GM20431 (cell line): ENCODE results near the gene RMDN2.
"Not testable (repeated sequence)": the region's sequence is repeated elsewhere in the genome, so short reads cannot be mapped to it uniquely, and the experiment has no call there.

Experiments used
- in situ Hi-C: fragments of 300-500 bp; cut with MseI, MboI; formaldehyde crosslinking; loops from one replicate; pipeline ENCODE4 v1.15.0; 2020; ENCODE audit warnings: low sequenced_read_pairs; ENCODE audit not compliant: unreplicated experiment

RMDN2 gene

DNA sequence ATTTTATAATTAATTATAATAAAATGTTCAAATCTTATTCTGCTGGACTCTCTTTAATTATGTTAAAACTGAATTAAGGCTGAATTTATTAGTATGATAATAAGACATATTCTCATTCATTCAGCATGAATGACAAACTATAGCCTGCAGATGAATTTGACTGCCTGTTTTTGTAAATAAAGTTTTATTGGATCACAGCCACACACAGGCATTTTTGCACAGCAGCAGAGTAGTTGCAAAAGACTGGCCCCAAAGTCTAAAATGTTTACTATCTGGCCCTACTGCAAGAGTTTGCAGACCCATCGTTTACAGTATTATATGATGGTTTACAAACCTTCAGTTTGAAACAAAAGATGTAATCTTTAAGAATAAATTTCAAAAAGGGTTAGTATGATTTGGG lies 58.6 kb downstream of the RMDN2 start:
- in situ Hi-C loops: loop anchor here (10.0 to 25.0 kb wide), 2 partner anchors 291 to 529 kb away; no protein-coding TSS in a partner anchor

DNA sequence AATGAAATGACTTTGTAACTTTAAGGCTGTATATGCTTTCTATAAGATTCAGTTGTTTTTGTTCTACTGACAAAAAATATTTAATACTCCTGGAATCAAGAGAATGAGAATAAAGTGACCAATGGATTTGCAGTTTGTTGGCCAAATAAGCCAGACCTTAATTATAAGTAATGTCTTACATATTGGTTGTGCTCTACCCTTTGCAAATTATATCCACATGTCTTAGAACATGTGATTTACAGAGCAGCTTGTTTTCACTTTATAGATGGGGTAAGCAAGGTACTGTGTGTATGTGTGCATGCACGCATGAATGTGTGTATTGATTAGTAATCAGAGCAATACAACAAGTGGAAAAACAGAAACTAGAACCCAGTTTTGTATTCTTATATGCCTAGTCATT lies 59.1 kb downstream of the RMDN2 start:
- in situ Hi-C loops: loop anchor here (10.0 to 25.0 kb wide), 2 partner anchors 291 to 528 kb away; no protein-coding TSS in a partner anchor

DNA sequence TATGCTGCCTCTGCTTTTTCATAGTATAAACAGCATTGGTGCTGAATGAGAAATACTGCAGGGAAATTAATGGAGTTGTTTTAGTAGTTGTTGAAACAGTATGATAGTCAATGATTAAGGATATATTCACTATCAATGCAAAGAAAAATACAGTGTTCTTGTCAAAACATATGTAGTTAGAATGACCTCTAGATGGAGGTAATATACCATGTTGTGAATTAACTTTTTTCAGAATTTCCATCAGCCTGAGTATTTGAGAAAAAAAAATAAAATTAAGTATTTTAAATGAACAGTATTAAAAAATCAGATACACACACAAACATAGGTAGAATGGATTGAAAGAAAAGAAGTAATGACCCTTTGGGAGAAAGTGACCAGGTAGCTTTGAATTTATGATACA lies 59.5 kb downstream of the RMDN2 start:
- in situ Hi-C loops: loop anchor here (10.0 to 25.0 kb wide), 2 partner anchors 290 to 528 kb away; no protein-coding TSS in a partner anchor

DNA sequence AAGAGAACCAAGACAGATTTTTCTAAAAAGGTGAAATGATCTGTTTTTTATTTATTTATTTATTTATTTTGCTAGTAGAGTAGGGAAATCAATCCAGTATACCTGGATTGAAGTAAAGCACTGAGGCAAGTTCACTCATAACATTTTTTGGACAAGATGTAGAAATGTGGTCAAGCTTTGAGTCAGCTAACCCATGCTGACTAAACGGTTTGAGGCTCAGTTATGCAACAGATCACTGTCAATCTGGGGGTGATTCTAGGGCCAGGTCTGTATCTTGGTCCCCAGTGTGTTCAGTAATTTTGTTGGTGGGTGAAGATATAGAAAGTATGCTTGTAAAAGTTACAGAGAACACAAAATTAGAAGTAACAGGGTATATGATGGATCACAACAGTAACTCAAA lies 60.2 kb downstream of the RMDN2 start:
- in situ Hi-C loops: loop anchor here (10.0 to 25.0 kb wide), 2 partner anchors 289 to 527 kb away; no protein-coding TSS in a partner anchor

DNA sequence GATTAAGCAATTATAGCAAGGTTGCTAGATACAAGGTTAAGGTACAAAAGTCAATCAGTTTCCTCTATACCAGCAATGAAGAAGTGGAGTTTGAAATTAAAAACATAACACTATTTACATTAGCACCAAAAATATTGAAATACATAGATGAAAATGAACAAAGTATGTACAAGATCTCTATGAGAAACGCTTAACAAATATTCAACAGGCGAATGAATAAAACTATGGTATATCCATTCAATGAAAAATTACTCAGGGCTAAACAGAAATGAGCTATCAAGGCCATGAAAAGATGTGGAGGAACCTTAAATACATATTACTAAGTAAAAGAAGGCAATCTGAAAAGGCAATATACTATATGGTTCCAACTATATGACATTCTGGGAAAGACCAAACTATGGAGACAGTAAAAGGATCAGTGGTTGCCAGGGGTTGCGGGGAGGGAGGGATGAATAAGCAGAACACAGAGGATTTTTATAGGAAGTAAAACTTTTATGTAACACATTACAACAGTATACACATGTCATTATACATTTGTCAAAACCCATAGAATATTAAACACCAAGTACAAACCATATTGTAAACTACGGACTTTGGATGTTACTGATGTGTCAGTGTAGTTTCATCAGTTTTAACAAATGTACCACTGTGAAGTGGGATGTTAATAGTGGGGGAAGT lies 62.1 kb downstream of the RMDN2 start:
- in situ Hi-C loops: loop anchor here (10.0 to 25.0 kb wide), 2 partner anchors 288 to 525 kb away; no protein-coding TSS in a partner anchor

DNA sequence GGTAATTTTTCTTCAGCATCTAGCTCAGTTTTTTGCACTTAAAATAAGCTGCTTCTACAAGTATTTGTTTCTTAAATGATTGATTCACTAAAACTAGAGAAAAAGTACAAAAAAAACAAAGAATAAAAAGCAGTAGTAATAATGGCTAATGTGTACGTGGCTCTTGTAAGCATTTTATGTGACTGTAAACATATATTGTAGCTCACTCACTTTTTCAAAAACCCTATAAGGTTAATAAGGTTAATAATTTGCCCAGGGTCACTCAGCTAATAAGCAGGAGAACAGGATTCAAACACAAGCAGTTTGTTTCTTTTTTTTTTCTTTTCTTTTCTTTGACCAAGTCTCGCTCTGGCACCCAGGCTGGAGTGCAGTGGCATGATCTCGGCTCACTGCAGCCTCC lies 67.5 kb downstream of the RMDN2 start:
- in situ Hi-C loops: loop anchor here (25.0 kb wide), 1 partner anchor 520 kb away; no protein-coding TSS in a partner anchor

DNA sequence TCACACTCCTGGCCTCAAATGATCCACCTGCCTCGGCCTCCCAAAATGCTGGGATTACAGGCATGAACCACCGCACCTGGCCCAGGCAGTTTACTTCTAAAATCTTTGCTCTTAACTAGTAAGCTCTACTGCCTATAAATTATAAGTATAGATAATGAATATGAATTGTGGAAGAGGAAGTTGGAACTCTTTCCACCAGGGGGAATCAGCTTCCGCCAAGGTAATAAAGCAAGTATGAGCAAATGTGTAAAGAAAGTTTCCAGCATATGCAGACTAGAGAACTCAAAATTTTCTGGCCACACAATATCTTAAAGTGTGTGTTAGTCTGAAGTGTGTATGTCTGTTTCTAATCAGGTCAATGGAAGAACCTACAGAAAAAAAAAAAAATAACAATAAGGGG lies 68.1 kb downstream of the RMDN2 start:
- in situ Hi-C loops: loop anchor here (25.0 kb wide), 1 partner anchor 519 kb away; no protein-coding TSS in a partner anchor

DNA sequence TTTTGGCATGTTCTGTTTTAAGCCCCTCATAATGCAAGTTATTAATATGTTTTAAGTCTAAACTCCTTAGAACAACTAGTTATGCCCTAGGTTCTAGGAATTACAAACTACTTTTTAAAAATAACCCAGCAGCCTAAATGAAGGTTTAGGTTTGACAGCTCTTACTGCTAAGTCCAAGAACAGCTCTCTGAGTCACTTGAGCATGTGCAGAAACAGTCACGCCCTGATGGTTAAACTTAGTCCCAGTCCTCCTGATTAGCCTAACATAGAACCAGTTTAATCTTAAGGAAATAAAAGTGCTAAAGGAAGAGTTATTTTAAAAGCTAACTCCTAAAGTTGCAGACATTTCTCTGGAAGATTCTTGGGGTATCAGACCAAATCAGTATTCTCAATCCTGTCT lies 72.5 kb downstream of the RMDN2 start:
- in situ Hi-C loops: loop anchor here (25.0 kb wide), 1 partner anchor 515 kb away; no protein-coding TSS in a partner anchor

DNA sequence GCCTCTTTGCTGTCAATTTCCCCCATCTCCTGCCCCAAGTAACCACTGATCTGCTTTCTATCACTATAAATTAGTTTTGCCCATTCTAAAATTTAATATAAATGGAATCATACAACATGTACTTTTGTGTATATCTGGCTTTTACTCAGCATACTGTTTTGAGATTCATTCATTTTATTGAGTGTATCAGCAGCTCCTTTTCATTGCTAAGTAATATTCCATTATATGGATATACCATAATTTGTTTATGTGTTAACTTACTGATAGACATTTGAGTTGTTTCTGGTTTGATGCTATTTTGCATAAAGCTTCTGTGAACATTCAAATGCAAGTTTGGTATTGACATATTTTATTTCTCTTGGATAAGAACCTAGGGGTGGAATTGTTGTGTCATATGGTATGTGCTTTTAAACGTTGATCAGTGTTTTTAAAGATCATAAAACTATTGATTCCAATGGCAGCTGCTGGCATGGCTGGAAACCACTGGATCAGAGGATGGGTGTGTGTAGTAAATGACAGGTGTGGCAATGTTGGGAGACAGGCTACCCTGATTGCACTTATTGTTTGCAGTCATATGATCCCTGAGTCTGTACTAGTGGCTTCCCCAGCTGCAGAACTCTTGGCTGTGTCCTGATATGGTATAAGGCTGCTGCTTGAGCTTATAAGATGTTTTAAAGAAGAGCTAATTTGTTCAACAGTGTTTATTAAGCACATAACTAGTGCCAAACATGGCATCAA lies 75.6 kb downstream of the RMDN2 start:
- in situ Hi-C loops: no loop called here

DNA sequence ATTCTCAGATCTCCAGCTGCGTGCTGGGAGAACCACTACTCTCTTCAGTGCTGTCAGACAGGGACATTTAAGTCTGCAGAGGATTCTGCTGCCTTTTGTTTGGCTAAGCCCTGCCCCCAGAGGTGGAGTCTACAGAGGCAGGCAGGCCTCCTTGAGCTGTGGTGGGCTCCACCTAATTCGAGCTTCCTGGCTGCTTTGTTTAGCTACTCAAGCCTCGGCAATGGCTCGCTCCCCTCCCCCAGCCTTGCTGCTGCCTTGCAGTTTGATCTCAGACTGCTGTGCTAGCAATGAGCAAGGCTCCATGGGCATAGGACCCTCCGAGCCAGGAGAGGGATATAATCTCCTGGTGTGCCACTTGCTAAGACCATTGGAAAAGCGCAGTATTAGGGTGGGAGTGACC lies 85.1 kb downstream of the RMDN2 start:
- in situ Hi-C loops: not testable (repeated sequence)

DNA sequence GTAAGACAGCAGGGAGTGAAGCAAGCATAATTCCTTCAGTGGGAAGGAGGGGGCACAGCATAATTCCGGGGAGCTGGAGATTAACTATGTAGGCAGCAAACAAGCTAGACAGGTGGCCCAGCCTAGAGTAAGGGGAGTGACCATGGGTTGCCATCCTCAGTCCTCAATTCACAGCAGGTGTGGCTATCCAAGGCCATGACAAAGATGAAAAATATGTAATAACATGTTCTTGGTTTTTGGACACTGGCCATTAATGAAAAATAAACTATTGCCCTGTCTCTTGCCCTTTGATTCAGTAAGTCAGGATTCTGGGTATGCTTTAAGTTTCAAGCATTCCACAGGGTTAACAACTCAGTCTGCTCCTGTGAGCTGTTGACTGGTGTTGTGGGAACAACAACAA lies 85.9 kb downstream of the RMDN2 start:
- in situ Hi-C loops: no loop called here

DNA sequence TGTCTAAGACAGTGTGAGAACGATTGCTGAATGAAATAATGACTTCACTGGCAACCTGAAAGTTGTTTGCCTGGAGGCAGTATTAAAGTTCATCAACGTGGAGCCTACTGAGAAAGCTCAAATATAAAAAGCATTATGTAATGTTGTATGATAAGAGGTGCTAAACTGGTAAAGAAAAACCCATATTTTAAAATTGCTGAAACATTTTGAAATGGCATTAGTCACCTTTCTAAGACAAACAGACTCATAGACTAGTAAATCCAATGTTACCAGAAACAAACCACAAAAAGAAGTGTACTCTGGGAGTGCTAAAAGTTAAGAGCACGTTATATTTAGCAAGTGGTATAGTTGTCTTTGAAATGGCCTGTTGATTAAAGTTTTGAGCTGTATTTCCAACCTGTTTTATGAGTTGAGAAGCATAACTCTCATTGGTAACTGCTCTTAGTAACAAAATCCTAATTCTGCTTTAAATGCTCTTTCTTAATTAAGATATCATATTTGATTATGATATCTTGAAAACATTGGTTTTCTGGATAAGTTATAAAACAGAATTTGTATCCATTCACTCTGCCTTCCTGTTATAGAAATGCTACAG lies 88.2 kb downstream of the RMDN2 start:
- in situ Hi-C loops: no loop called here

DNA sequence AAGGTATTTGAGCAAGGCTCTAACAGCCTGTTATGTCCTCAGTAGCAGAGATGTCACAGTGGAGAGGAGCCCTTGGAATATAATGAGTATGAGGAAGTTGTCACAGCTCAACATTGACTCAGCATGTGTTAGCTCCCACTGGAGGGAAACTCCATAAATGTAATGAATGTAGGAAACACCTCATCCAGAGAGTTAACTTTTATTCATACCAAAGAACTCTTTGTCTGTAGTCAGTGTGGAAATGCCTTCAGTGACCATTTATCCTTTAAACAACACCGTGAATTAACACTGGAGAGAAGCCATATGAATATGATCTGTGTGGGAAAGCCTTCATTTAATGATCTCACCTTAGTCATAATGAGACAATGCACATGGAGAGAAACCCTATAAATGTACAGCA lies 91.1 kb downstream of the RMDN2 start:
- in situ Hi-C loops: no loop called here

DNA sequence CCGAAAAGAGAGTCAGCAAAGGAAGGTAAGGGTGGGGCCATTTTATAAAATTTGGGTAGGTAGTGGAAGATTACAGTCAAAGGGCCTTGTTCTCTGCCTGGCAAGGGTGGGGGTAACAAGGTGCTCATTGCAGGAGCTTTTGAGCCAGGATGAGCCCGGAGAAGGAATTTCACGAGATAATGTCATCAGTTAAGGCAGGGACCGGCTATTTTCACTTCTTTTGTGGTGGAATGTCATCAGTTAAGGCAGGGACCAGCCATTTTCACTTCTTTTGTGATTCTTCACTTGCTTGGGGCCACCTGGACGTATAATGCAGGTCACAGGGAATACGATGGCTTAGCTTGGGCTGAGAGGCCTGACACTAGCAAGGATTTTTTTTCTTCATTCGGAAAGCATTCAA lies 92.7 kb downstream of the RMDN2 start:
- in situ Hi-C loops: no loop called here

DNA sequence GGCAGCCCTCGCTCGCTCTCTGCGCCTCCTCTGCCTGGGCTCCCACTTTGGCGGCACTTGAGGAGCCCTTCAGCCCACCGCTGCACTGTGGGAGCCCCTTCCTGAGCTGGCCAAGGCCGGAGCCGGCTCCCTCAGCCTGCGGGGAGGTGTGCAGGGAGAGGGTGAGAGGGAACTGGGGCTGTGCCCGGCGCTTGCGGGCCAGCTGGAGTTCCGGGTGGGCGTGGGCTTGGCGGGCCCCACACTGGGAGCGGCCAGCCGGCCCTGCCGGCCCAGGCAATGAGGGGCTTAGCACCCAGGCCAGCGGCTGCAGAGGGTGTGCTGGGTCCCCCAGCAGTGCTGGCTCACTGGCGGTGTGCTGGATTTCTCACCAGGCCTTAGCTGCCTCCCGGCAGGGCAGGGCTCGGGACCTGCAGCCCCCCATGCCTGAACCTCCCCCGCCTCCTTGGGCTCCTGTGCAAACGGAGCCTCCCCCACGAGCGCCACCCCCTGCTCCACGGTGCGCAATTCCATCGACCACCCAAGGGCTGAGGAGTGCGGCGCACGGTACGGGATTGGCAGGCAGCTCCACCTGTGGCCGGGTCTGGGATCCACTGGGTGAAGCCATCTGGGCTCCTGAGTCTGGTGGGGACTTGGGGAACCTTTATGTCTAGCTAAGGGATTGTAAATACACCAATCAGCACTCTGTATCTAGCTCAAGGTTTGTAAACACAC lies 95.4 kb downstream of the RMDN2 start:
- in situ Hi-C loops: not testable (repeated sequence)

DNA sequence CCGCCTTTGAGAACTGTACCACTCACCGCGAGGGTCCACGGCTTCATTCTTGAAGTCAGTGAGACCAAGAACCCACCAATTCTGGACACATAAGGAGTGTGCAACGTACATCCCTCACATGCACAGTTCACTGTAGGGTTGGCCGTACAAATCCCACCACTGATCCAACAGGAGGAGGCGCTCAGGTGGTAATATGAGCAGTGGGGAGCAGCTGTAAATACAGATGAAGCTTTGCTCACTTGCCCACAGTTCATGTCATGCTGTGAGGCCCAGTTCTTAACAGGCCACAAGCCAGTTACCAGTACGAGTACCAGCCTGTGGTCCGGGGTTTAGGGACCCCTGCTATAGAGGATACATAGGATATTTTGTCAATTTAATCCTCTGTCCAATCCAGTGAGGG lies 96.5 kb downstream of the RMDN2 start:
- in situ Hi-C loops: no loop called here

DNA sequence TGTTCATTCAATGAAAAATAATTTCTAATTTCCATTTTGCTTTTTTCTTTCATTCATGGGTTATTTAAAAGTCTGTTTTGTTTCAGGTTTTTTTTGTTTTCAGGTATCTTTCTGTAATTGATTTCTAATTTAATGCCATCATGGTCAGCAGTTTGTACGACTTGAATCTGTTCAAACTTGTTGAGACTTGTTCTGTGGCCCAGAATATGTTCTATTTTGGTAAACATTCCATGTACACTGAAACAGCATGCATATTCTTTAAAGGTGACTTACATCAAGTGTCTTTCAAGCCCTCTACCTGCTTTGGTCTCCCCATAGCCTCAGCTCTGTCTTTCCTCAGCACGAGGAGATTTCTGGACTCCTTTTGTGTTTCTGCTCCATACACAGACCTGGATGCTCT lies 101.8 kb downstream of the RMDN2 start:
- in situ Hi-C loops: no loop called here

DNA sequence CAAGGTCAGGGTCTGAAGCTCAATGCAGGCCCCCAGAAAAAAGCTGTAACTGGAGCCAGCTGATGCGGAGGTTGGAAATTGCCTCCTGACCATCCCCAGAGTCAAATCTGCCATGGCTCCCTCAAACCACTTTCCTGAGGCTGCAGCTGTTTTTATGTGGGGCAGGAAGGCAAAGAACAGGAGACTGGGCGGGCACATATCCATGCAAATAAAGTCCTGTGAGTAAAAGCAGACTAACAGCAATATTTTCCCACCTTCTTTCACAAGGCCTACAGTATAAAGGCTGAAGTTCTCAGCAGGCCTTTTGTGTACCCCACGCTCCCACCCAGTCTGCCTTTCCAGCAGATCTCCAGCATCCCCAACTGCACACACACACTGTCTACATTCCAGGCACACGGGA lies 103.7 kb downstream of the RMDN2 start:
- in situ Hi-C loops: no loop called here

DNA sequence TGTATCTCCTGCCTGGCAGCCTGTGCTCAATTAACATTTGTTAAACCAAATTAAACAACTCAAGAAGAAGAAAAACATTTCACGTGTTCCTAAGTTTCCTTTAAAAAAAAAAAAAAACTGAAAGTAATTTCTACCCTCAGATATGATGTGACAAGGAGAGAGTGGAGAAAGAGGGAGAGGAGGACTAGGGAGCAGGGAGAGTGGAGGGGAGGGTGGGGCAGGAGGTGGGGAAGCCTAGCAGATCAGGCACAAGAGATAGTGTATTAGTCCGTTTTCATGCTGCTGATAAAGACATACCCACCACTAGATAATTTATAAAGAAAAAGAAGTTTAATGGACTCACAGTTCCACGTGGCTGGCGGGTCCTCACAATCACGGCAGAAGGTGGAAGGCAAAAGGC lies 104.4 kb downstream of the RMDN2 start:
- in situ Hi-C loops: no loop called here

DNA sequence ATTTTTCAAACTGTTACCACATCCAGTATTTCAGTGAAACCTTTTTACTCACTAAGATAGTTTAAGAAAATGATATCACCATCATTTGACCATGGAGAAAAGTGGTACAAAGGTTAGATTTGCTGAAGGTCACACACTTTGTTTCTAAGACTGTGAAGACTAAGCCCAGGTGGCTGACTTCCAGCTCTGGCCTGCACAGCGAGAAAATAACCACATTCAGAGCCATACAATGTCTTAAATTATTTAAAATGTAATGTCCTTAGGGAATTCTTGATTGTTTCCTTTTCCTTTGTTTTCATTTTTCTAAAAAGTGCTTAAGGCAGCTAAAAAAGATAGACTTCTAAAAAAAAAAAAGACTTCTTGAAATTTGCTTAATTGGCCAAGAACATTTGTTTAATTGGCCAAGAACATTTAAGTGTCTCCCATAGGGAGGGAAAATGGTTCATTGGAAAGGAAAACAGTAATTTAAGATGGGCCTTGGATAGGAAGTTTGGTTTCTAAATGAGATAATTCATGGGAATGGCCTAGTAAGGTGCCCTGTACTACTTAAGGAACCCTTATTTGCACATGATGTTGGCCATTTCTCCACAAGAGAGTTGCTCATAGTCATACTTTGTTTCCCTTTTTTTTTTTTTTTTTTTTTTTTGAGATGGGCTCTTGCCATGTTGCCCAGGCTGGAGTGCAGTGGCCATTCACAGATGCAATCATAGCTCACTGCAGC lies 105.7 kb downstream of the RMDN2 start:
- in situ Hi-C loops: no loop called here
